Smooth muscle cell (in vitro differentiated cells): ENCODE data around the gene TMEM221. TPM values are rescaled to one million over a fixed set of nuclear protein-coding genes. Genes with fewer than 3 reads are reported as not detected.

Experiments used
- DNase-seq: peaks from one replicate; lab custom pipeline; 2025; ENCODE audit not compliant: unreplicated experiment; lab: John Stamatoyannopoulos, UW
- H2AFZ ChIP-seq: fragments of 200-600 bp; sonication (generic); 2 replicates; pipeline ENCODE4 v1.6.0; 2016; ENCODE audit warnings: antibody characterized with exemption, low read depth, mild to moderate bottlenecking
- H3F3A ChIP-seq: fragments of 200-600 bp; sonication (generic); 2 replicates; pipeline ENCODE4 v1.6.0; 2017; ENCODE audit warnings: antibody characterized with exemption, low read depth
- H3K27ac ChIP-seq: fragments of 200-600 bp; sonication (generic); 2 replicates; pipeline ENCODE4 v1.5.1; 2016; ENCODE audit warnings: low read depth, mild to moderate bottlenecking
- H3K27me3 ChIP-seq: fragments of 200-600 bp; sonication (generic); 2 replicates; pipeline ENCODE4 v1.6.1; 2016; ENCODE audit warnings: low read depth, mild to moderate bottlenecking
- H3K36me3 ChIP-seq: fragments of 200-600 bp; sonication (generic); 2 replicates; pipeline ENCODE4 v1.5.1; 2016; ENCODE audit warnings: low read depth
- H3K4me1 ChIP-seq: fragments of 200-600 bp; sonication (generic); 2 replicates; pipeline ENCODE4 v1.5.1; 2016; ENCODE audit warnings: low read depth
- H3K4me2 ChIP-seq: fragments of 200-600 bp; sonication (generic); 2 replicates; pipeline ENCODE4 v1.6.0; 2016; ENCODE audit warnings: mild to moderate bottlenecking
- H3K4me3 ChIP-seq: fragments of 200-600 bp; sonication (generic); 2 replicates; pipeline ENCODE4 v1.5.1; 2016; ENCODE audit warnings: mild to moderate bottlenecking
- H3K79me2 ChIP-seq: fragments of 200-600 bp; sonication (generic); 2 replicates; pipeline ENCODE4 v1.6.0; 2016; ENCODE audit warnings: low read depth, mild to moderate bottlenecking
- H3K9ac ChIP-seq: fragments of 200-600 bp; sonication (generic); 2 replicates; pipeline ENCODE4 v1.6.0; 2016; ENCODE audit warnings: low read depth
- H3K9me3 ChIP-seq: fragments of 200-600 bp; sonication (generic); replicated peaks from 2 replicates; pipeline ENCODE4 v1.5.1; 2016; ENCODE audit warnings: low read depth
- H4K20me1 ChIP-seq: fragments of 200-600 bp; sonication (generic); 2 replicates; pipeline ENCODE4 v1.6.0; 2016; ENCODE audit warnings: low read depth
- CTCF ChIP-seq: fragments of 200-600 bp; sonication (generic); IDR thresholded peaks from 2 replicates; pipeline ENCODE4 v1.5.1; 2017; ENCODE audit warnings: borderline replicate concordance, mild to moderate bottlenecking, antibody characterized with exemption; ENCODE audit not compliant: insufficient read depth, poor library complexity, severe bottlenecking
- WGBS: methylation state at CpG from one replicate; pipeline ENCODE4 v1.1.7; 2016; ENCODE audit warnings: low lambda C conversion rate; 5-methylcytosine and 5-hydroxymethylcytosine counted together
- polyA plus RNA-seq: library from polyadenylated mRNA; unstranded; fragments of >200 nt; fragmentation: Nextera tagmentation; extraction: Ambion mirVana; gene quantifications from 2 replicates; pipeline ENCODE4 v1.2.1, GENCODE V29; 2016
- total RNA-seq: library from RNA; depleted of rRNA; stranded (reverse); fragments of >200 nt; gene quantifications from 2 replicates; pipeline ENCODE4 v1.2.3, GENCODE V29; 2014

The TMEM221 gene
- total and polyA plus RNA-seq, 2 experiments from 2014 or later: 0.31 to 0.63 TPM

GRCh38 chr19:17436094-17436873, 12.2 kb downstream of the TMEM221 start:
- Histone ChIP-seq H3F3A (no peaks in the 10 kb centered on the region), H3K9me3 (no peaks in the 10 kb centered on the region), H4K20me1 (no peaks in the 10 kb centered on the region), H2AFZ (no peak overlapping the region), H3K4me1 (no peaks in the 10 kb centered on the region), H3K4me3 (no peak overlapping the region), H3K4me2 (no peak overlapping the region), H3K27me3 (no peaks in the 10 kb centered on the region), H3K79me2 (no peaks in the 10 kb centered on the region), H3K27ac (no peak overlapping the region), H3K36me3 (no peaks in the 10 kb centered on the region), H3K9ac (no peak overlapping the region)
- no peak for TF ChIP-seq CTCF
- no peak for DNase-seq
- 96% methylated on average over 25 of the region's 25 CpGs for WGBS

- Histone ChIP-seq H3F3A (no peaks in the 10 kb centered on the region), H3K27me3 (no peaks in the 10 kb centered on the region), H3K4me1 (no peaks in the 10 kb centered on the region), H3K4me3 (no peak overlapping the region), H4K20me1 (no peaks in the 10 kb centered on the region), H3K79me2 (no peaks in the 10 kb centered on the region), H3K4me2 (no peak overlapping the region), H3K36me3 (no peaks in the 10 kb centered on the region), H3K9me3 (no peaks in the 10 kb centered on the region), H3K27ac (no peak overlapping the region), H3K9ac (no peak overlapping the region), H2AFZ (no peak overlapping the region)
- no peak for DNase-seq
- TF ChIP-seq CTCF: no peak
- 94% methylated on average over 7 of the region's 7 CpGs for WGBS
Observed at GRCh38 chr19:17435218-17435617, 13.2 kb downstream of the TMEM221 start.

GRCh38 chr19:17431417-17431816, 17.1 kb downstream of the TMEM221 start:
- Histone ChIP-seq H3K4me1 (no peaks in the 10 kb centered on the region), H3K9me3 (no peaks in the 10 kb centered on the region), H4K20me1 (no peaks in the 10 kb centered on the region), H2AFZ (no peak overlapping the region), H3K36me3 (no peaks in the 10 kb centered on the region), H3K9ac (no peak overlapping the region), H3K27me3 (no peaks in the 10 kb centered on the region), H3K79me2 (no peaks in the 10 kb centered on the region), H3K4me2 (no peak overlapping the region), H3F3A (no peaks in the 10 kb centered on the region), H3K4me3 (no peak overlapping the region), H3K27ac (no peak overlapping the region)
- WGBS: 92% methylated on average over 7 of the region's 7 CpGs
- no peak for TF ChIP-seq CTCF
- no peak for DNase-seq

GRCh38 chr19:17429641-17430113, 18.8 kb downstream of the TMEM221 start:
- Histone ChIP-seq H4K20me1 (no peaks in the 10 kb centered on the region), H3F3A (no peaks in the 10 kb centered on the region), H3K9ac (no peak overlapping the region), H3K4me1 (no peaks in the 10 kb centered on the region), H3K79me2 (no peaks in the 10 kb centered on the region), H3K36me3 (no peaks in the 10 kb centered on the region), H3K9me3 (no peaks in the 10 kb centered on the region), H3K27ac (no peak overlapping the region), H3K27me3 (no peaks in the 10 kb centered on the region), H3K4me3 (no peak overlapping the region), H3K4me2 (no peak overlapping the region), H2AFZ (no peak overlapping the region)
- no peak for TF ChIP-seq CTCF
- no peak for DNase-seq
- WGBS: 83% methylated on average over 17 of the region's 17 CpGs
